Posterior cingulate gyrus (tissue), 11 donors: ENCODE data around the gene NAPB.
"Not testable (repeated sequence)": the region's sequence is repeated elsewhere in the genome, so short reads cannot be mapped to it uniquely, and the experiment has no call there.

Experiments
- DNase-seq, 10 donors: peaks; one replicate each; pipeline versions ENCODE4 v3.0.0 to v3.0.0-alpha.2; 2020 to 2021; ENCODE audit warnings: mixed read lengths in 3 of 10
- intact Hi-C: fragments of 100-400 bp; cut with DNase I; formaldehyde crosslinking; loops from one replicate; pipeline ENCODE4 v1.15.1; 2023

NAPB gene

DNA sequence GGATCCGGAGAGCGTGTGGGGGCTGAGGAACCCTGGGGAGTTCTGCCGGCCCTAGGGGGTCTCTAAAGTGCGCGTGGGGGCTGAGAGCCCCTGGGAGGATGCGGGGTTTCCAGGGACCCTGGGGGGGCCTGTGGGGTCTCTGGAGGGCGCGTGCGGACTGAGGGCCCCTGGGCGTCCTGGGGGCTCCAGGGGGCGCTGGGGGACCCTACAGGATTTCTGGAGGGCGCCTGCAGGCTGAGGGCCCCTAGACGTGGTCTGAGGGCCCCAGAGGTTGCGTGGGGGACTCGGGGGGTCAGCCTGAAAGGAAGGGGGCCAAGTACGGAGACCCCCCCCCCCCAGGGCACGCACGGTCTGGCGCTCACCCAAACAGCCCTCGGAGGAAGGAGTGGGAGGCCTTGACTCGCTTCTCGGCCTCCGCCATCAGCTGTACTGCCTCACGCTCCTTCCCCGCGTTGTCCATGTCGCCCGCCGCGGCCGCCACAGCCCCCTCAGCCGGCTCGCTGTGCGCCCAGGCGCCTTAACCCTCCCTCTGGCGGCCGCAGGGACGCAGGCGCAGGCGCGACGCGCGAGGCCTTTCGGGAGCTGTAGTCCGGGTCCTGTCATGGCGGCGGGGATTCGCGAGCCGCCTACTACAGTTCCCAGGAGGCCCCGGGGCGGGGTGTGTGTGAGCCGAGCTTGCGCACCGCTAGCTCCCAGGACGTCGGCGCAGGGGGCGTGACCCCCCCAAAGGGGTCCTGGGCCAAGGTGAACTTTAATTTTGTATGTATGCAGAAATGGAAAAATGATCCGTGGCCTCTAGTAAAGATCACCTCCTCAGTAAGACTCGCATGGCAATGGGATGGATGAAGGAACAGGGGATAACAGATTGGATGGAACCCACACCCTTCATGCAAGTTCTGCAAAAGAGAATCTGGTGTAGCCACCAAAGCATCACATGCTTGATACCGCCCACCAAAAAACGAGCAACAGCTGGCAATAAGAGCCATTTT lies at the start of gene NAPB:
Gene NAPB (minus strand): TSS at position 546 of the 989 bp plus-strand sequence. CDS start 86 bp downstream, at position 460.
- DNase-seq = peak; percentile 94 to 99 (median 96)
- intact Hi-C loops = loop anchor here (1.0 kb wide), 1 partner anchor 60 kb away; no protein-coding TSS in a partner anchor

DNA sequence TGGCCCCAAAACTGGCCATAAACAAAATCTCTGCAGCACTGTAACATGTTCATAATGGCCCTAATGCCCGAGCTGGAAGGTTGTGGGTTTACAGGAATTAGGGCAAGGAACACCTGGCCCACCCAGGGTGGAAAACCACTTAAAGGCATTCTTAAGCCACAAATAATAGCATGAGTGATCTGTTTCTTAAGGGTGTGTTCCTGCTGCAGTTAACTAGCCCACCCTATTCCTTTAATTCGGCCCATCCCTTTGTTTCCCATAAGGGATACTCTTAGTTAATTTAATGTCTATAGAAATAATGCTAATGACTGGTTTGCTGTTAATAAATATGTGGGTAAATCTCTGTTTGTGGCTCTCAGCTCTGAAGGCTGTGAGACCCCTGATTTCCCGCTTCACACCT lies 45.7 kb upstream of the NAPB start:
- intact Hi-C loops, DNase-seq: not testable (repeated sequence)

GRCh38 chr20:23461180-23461579 lies 39.9 kb upstream of the NAPB start:
- DNase-seq = no peak
- intact Hi-C loops = no loop called here

DNA sequence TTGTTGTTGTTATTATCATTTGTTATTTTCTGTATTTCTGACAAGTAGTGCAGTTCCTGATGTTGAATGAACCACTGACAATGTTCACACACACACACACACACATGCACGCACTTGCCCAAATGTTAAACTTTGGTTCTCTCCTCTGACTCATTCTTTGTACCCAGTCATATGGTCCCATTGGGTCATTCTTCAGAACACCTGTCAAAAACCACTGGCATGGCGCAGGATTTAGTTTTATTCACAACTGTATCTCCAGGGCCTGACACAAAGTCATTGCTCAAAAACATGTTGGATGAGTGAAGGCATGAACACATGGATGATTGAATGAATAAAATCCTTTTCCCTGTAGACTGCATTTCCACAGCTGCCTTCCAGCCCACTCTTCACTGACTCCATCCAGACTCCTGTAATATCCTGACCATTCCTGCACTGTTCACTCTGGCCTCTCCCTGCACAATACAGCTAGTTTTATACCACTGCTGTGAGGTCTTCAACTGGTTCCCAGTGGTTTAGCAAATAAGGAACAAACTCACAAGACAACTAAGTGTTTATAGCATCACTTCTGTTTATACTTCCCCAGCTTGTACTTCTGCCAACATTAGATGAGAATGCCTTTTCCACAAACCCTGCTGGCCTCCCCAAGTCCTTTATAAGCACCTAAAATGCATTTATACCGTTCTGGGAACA lies 38.3 kb upstream of the NAPB start:
- intact Hi-C loops = no loop called here
- no peak for DNase-seq

DNA sequence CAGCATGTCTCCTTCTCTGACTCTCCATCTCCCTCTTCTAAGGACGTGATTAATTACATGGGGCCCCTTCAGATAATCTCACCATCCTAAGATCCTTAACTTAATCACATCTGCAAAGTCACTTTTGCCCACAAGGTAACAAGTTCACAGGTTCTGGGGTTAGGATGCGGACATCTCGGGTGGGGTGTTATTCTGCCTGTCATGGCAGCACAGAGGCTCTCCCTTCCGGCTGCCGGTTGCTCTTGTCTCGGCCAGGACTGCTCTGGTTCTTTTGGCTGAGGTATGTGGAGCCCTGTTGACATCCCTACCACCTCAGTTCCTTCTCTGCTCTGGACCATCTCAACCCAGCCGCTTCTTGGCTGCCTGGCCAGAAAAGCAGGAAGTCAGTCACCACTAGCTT lies 35.6 kb upstream of the NAPB start:
- intact Hi-C loops = no loop called here
- no peak for DNase-seq

DNA sequence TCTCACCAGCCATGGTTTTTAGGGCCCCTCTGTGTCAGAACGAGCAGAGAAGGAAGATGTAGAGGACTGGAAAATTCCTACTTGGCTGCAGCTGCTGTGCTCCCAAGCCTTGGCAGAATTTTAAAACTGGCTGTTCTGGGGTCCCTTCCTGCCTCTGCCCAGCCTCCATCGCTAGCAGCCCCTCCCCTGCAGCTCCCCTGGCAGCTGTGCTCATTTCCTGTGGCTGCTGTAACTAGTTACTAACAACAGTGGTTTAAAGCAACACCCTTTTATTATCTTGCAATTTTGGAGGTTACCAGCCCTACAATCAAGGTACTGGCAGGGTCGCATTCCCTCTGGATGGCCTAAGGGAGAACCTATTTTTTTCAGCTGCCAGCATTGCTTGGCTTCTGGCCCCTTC lies 35.1 kb upstream of the NAPB start:
- DNase-seq = no peak
- intact Hi-C loops = no loop called here

- intact Hi-C loops = no loop called here
- DNase-seq = no peak
Observed at GRCh38 chr20:23455639-23456038, 34.4 kb upstream of the NAPB start.

- intact Hi-C loops = no loop called here
- no peak for DNase-seq
Observed at GRCh38 chr20:23454816-23455215, 33.5 kb upstream of the NAPB start.

DNA sequence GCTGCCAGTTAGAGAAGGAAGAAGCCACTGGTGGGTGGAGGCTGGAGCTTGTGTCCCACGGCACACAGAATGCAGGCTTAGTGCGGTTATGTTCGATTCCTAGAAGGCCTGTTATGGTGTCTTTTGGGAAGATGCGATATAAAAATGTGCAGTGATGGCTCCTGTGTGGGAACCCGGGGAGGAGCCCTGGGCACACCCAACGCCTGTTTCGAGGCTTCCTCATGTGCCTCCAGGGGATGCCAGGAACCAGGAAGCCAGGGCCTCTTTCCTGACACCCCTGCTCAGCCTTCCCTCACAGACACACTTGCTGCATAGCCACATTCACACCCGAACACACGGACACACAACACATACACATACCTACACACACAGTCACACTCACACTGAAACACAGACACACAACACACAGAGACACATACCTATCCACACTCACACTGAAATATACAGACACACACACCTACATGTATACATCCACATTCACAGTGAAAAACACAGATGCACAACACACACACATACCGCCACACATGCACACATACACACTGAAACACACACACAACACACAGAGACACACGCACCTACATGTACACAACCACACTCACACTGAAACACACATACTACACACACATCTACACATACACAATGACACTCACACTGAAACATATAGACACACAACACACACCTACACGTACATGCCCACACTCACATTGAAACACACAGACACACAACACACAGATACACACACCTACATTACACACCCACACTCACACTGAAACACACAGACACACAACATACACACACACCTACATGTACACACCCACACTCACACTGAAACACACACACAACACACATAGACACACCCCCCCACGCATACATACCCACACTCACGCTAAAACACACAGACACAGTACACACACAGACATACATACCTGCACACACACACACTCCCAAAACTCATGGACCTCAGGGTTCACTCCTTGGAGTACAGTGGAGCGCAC lies 32.6 kb upstream of the NAPB start:
- intact Hi-C loops = no loop called here
- DNase-seq = no peak

GRCh38 chr20:23452776-23453175 lies 31.5 kb upstream of the NAPB start, which contains the start of gene CST11:
Gene CST11, minus strand, starts transcription at chr20:23452876. Its CDS starts 65 bp downstream, at chr20:23452811.
- intact Hi-C loops = no loop called here

GRCh38 chr20:23451956-23452487 lies 30.7 kb upstream of the NAPB start:
- DNase-seq = peak in 1 of 10 donors; percentile 25
- intact Hi-C loops = no loop called here

More at GRCh38 chr20:23452776-23453175, 31.5 kb upstream of the NAPB start, which contains the start of gene CST11:
- DNase-seq = no peak

GRCh38 chr20:23450877-23451276 lies 29.6 kb upstream of the NAPB start:
- intact Hi-C loops = no loop called here
- no peak for DNase-seq

- DNase-seq = no peak
- intact Hi-C loops = loop anchor here (5.0 kb wide), 1 partner anchor 757 kb away; no protein-coding TSS in a partner anchor
Observed at GRCh38 chr20:23449421-23449820, 28.1 kb upstream of the NAPB start.

- intact Hi-C loops = loop anchor here (5.0 kb wide), 1 partner anchor 756 kb away; no protein-coding TSS in a partner anchor
- no peak for DNase-seq
Observed at GRCh38 chr20:23448167-23448566, 26.9 kb upstream of the NAPB start.

- DNase-seq = peak in 8 of 10 donors; percentile 37 to 93 (median 77)
- intact Hi-C loops = loop anchor here (5.0 kb wide), 1 partner anchor 754 kb away; no protein-coding TSS in a partner anchor
Observed at GRCh38 chr20:23446505-23446904, 25.2 kb upstream of the NAPB start.

GRCh38 chr20:23445596-23446217 lies 24.4 kb upstream of the NAPB start:
- peak in 1 of 10 donors; percentile 6 for DNase-seq
- intact Hi-C loops = loop anchor here (5.0 kb wide), 1 partner anchor 753 kb away; no protein-coding TSS in a partner anchor

- DNase-seq = peak in 1 of 10 donors; percentile 6
- intact Hi-C loops = loop anchor here (5.0 kb wide), 1 partner anchor 753 kb away; no protein-coding TSS in a partner anchor
Observed at GRCh38 chr20:23444859-23445258, 23.6 kb upstream of the NAPB start.

- intact Hi-C loops = no loop called here
- no peak for DNase-seq
Observed at GRCh38 chr20:23442436-23442835, 21.1 kb upstream of the NAPB start.

GRCh38 chr20:23441850-23442313 lies 20.6 kb upstream of the NAPB start:
- intact Hi-C loops = loop anchor here (1.0 kb wide), 1 partner anchor 164 kb away; no protein-coding TSS in a partner anchor
- DNase-seq = peak in 8 of 10 donors; percentile 32 to 95 (median 76)
